Tibial artery (tissue), 4 donors: ENCODE measurements around the gene NOLC1.

Experiments
- DNase-seq, 2 donors: peaks; one replicate each; pipeline ENCODE4 v3.0.0-alpha.2; 2019
- H3K27ac ChIP-seq, 2 donors: fragments of 200-600 bp; sonication (generic) in 1 of 2; 1 replicate in 1 of 2; 2 replicates in 1 of 2; pipeline ENCODE4 v1.5.1; 2018 to 2019; ENCODE audit warnings: mild to moderate bottlenecking in 1 of 2
- H3K27me3 ChIP-seq, 2 donors: fragments of 200-600 bp; sonication (generic) in 1 of 2; one replicate each; pipeline versions ENCODE4 v1.5.1 to v1.6.0; 2016 to 2019
- H3K36me3 ChIP-seq, 3 donors: fragments of 200-600 bp; sonication (generic) in 2 of 3; one replicate each; pipeline ENCODE4 v1.5.1; 2016 to 2019; ENCODE audit warnings: mild to moderate bottlenecking in 2 of 3
- H3K4me1 ChIP-seq, 4 donors: fragments of 200-600 bp; sonication (generic) in 2 of 4; 1 replicate in 3 of 4; 2 replicates in 1 of 4; pipeline ENCODE4 v1.5.1; 2016 to 2019
- H3K4me3 ChIP-seq, 2 donors: fragments of 200-600 bp; sonication (generic) in 1 of 2; 1 replicate in 1 of 2; 2 replicates in 1 of 2; pipeline ENCODE4 v1.5.1; 2018 to 2019; ENCODE audit warnings: mild to moderate bottlenecking in 2 of 2
- H3K9me3 ChIP-seq, 3 donors: fragments of 200-600 bp; sonication (generic) in 1 of 3; one replicate each; pipeline ENCODE4 v1.5.1; 2016 to 2019
- CTCF ChIP-seq, 2 experiments: fragments of 200-600 bp in 1 of 2; fragments of 450-650 bp in 1 of 2; IDR thresholded peaks; one replicate each; pipeline ENCODE4 v1.5.1; 2017 to 2019; ENCODE audit warnings: antibody characterized with exemption in 2 of 2, mild to moderate bottlenecking in 1 of 2, moderate library complexity in 1 of 2
- intact Hi-C: fragments of 100-400 bp; cut with DNase I; formaldehyde crosslinking; loops from one replicate; pipeline ENCODE4 v1.15.0; 2023; ENCODE audit warnings: low total_unique reads

Gene NOLC1

GRCh38 chr10:102151774-102152544 lies at the start of gene NOLC1:
Gene NOLC1, plus strand, starts transcription at chr10:102152389. Its CDS starts 22 bp downstream, at chr10:102152411.
- peak within 1 kb of the TSS; percentile 64 to 75 for H3K4me3 ChIP-seq
- H3K27ac ChIP-seq: peak within 1 kb of the TSS; percentile 78 to 89
- H3K9me3 ChIP-seq: no peaks in the 10 kb centered on the region
- H3K27me3 ChIP-seq: no peaks in the 10 kb centered on the region
- H3K36me3 ChIP-seq: peaks cover 23 to 57% (median 56%) of the 10 kb centered on the region in 3 donors
- DNase-seq: peak; percentile 99 to 100
- intact Hi-C loops: loop anchor here (1.0 kb wide), 1 partner anchor 20 kb away; no protein-coding TSS in a partner anchor
- H3K4me1 ChIP-seq: peaks cover 5 to 26% (median 15%) of the 10 kb centered on the region in 4 donors
- no peak for TF ChIP-seq CTCF (IDR thresholded peaks at IDR 0.05)

- no peak for TF ChIP-seq CTCF (IDR thresholded peaks at IDR 0.05)
- H3K9me3 ChIP-seq: no peaks in the 10 kb centered on the region
- H3K27me3 ChIP-seq: no peaks in the 10 kb centered on the region
- no peak overlapping the region for H3K27ac ChIP-seq
- intact Hi-C loops: no loop called here
- H3K4me1 ChIP-seq: no peaks in the 10 kb centered on the region
- H3K36me3 ChIP-seq: peaks cover 4 to 14% (median 6%) of the 10 kb centered on the region in 3 donors
- no peak for DNase-seq
- no peak overlapping the region for H3K4me3 ChIP-seq
These were observed 49.8 kb upstream of the NOLC1 start for GRCh38 chr10:102102421-102102820.

GRCh38 chr10:102106998-102107397 lies 45.2 kb upstream of the NOLC1 start:
- TF ChIP-seq CTCF (IDR thresholded peaks at IDR 0.05): no peak
- no peak for DNase-seq
- intact Hi-C loops: no loop called here
- no peaks in the 10 kb centered on the region for H3K4me1 ChIP-seq
- H3K4me3 ChIP-seq: no peak overlapping the region
- no peak overlapping the region for H3K27ac ChIP-seq
- H3K9me3 ChIP-seq: no peaks in the 10 kb centered on the region
- peaks cover 45 to 55% (median 49%) of the 10 kb centered on the region in 3 donors for H3K36me3 ChIP-seq
- no peaks in the 10 kb centered on the region for H3K27me3 ChIP-seq

- no peak overlapping the region for H3K27ac ChIP-seq
- no peaks in the 10 kb centered on the region for H3K27me3 ChIP-seq
- peaks cover 0 to 23% (median 17%) of the 10 kb centered on the region in 4 donors for H3K4me1 ChIP-seq
- intact Hi-C loops: no loop called here
- peaks cover 45 to 55% (median 49%) of the 10 kb centered on the region in 3 donors for H3K36me3 ChIP-seq
- no peak for DNase-seq
- H3K9me3 ChIP-seq: no peaks in the 10 kb centered on the region
- H3K4me3 ChIP-seq: no peak overlapping the region
- no peak for TF ChIP-seq CTCF (IDR thresholded peaks at IDR 0.05)
These were observed 42.7 kb upstream of the NOLC1 start for GRCh38 chr10:102109166-102110116.

- H3K27me3 ChIP-seq: no peaks in the 10 kb centered on the region
- intact Hi-C loops: no loop called here
- no peak for TF ChIP-seq CTCF (IDR thresholded peaks at IDR 0.05)
- DNase-seq: no peak
- no peak overlapping the region for H3K4me3 ChIP-seq
- H3K4me1 ChIP-seq: peaks cover 0 to 37% (median 30%) of the 10 kb centered on the region in 4 donors
- H3K36me3 ChIP-seq: peaks cover 45 to 51% (median 49%) of the 10 kb centered on the region in 3 donors
- H3K27ac ChIP-seq: no peak overlapping the region
- no peaks in the 10 kb centered on the region for H3K9me3 ChIP-seq
These were observed 40.9 kb upstream of the NOLC1 start for GRCh38 chr10:102111276-102111675.
